ENCODE results near the gene PDZD7. TPM values are rescaled to one million over a fixed set of nuclear protein-coding genes. Genes with fewer than 3 reads are reported as not detected.
"Not testable (repeated sequence)": the region's sequence is repeated elsewhere in the genome, so short reads cannot be mapped to it uniquely, and the experiment has no call there.

The PDZD7 gene
- total and polyA plus RNA-seq, 9 of the 15 experiments (the other 6 are each of a cell fraction or from before 2014, with no cell fraction given) = 0.04 to 0.24 (median 0.08) TPM; not detected in 3

DNA sequence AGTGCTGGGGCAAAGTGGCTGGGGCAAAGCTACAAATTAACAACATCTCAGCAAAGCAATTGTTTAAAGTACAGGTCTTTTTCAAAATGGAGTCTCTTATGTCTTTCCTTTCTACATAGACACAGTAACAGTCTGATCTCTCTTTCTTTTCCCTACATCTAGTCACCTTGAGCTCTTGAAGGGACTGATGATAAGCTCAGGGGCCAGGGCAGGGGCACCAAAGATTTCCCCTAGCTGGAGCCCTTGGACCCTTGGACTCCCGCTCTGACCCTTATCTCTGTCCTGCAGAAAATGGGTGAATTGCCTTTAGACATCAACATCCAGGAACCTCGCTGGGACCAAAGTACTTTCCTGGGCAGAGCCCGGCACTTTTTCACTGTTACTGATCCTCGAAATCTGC is 3.5 kb upstream of the PDZD7 start:
- H3K9me1 ChIP-seq (ENCODE audit: control insufficient read depth, insufficient read depth, low read length); CTCF ChIA-PET (ENCODE audit: low intra/inter-chr PET ratio); H3K36me3 ChIP-seq (ENCODE audit: control insufficient read depth, insufficient read depth, low read length); H3K79me2 ChIP-seq (ENCODE audit: control insufficient read depth, insufficient read depth, low read length); BruUV-seq (replicated peaks); in situ Hi-C loops (cut with MboI); H3K27ac ChIP-seq (ENCODE audit: extremely low read depth, low read depth, low read length); ATAC-seq; H3K27me3 ChIP-seq (ENCODE audit: control insufficient read depth in 2 of 2, insufficient read depth in 2 of 2, low read length in 2 of 2); H2AFZ ChIP-seq (ENCODE audit: low read depth, low read length); H3K4me3 ChIP-seq; H4K20me1 ChIP-seq (replicated peaks; ENCODE audit: control insufficient read depth, insufficient read depth, low read length); H3K9me3 ChIP-seq (replicated peaks; ENCODE audit: control insufficient read depth, insufficient read depth, low read depth, low read length): not testable (repeated sequence)
- Histone ChIP-seq H3K4me1 (replicated peaks in 1 of 2; ENCODE audit: control insufficient read depth in 2 of 2, insufficient read depth in 2 of 2, low read length in 2 of 2) (peaks cover 12 to 43% of the 10 kb centered on the region in 2 experiments; a peak in 4 of 5 replicates), H3K9ac (ENCODE audit: insufficient read depth in 1 of 2, low read depth in 2 of 2, low read length in 2 of 2) (peak overlapping the region in 1 of 2 experiments; percentile 45; a peak in 1 of 4 replicates), H3K4me2 (ENCODE audit: insufficient read depth, low read length) (peak overlapping the region; percentile 32; the same call in 1 of the 2 replicates)
- DNase-seq (ENCODE audit: extremely low read depth in 1 of 4, low spot score in 3 of 4) (peak in 3 of 4 experiments; percentile 21 to 58 (median 53)), FAIRE-seq (peak; percentile 26)
- POLR2A ChIA-PET = interaction anchor here (0.6 to 1.4 kb wide), 3 partner anchors 23 to 1679 kb away, joined by 3 to 5 read pairs (median 3); no protein-coding TSS in a partner anchor
- WGBS (ENCODE audit: insufficient coverage, low coverage, missing lambda C conversion rate) = 0% methylated on average over 4 of the region's 4 CpGs
- intact Hi-C loops (cut with micrococcal nuclease) = loop anchor here (5.0 to 10.0 kb wide), 2 partner anchors 33 to 410 kb away; no protein-coding TSS in a partner anchor
- TF ChIP-seq ARID1B (IDR thresholded peaks at IDR 0.05) = peak; percentile 57; the same call in 1 of the 2 replicates
- peak; percentile 38; the same call in 1 of the 2 replicates for TF ChIP-seq ZBTB7A (IDR thresholded peaks at IDR 0.05; ENCODE audit: borderline replicate concordance, control insufficient read depth, low read depth, low read length)
- TF ChIP-seq HIVEP1 (CRISPR knock-in tag; IDR thresholded peaks at IDR 0.05) = 0 out of 2 replicates have a peak, but pooled peaks have one; percentile 25
- TF ChIP-seq, protein P1, sequence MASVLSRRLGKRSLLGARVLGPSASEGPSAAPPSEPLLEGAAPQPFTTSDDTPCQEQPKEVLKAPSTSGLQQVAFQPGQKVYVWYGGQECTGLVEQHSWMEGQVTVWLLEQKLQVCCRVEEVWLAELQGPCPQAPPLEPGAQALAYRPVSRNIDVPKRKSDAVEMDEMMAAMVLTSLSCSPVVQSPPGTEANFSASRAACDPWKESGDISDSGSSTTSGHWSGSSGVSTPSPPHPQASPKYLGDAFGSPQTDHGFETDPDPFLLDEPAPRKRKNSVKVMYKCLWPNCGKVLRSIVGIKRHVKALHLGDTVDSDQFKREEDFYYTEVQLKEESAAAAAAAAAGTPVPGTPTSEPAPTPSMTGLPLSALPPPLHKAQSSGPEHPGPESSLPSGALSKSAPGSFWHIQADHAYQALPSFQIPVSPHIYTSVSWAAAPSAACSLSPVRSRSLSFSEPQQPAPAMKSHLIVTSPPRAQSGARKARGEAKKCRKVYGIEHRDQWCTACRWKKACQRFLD (CRISPR knock-in tag; IDR thresholded peaks at IDR 0.05) = 0 out of 2 replicates have a peak, but pooled peaks have one; percentile 45
- TF ChIP-seq CBFA2T2 (conservative IDR thresholded peaks at IDR 0.05) = peak; percentile 40
- 0 out of 4 replicates have a peak, but pooled peaks of 1 of the 2 experiments have one; percentile 18 for TF ChIP-seq TEAD1 (CRISPR knock-in tag; IDR thresholded peaks at IDR 0.05)
- TF ChIP-seq CTBP1 (IDR thresholded peaks at IDR 0.05; ENCODE audit: borderline replicate concordance) = peak; percentile 16; the same call in 1 of the 2 replicates
- TF ChIP-seq TCF3 (CRISPR knock-in tag; IDR thresholded peaks at IDR 0.05) = peak; percentile 34; the same call in 1 of the 2 replicates
- TF ChIP-seq PTRF (tag; IDR thresholded peaks at IDR 0.05) = 0 out of 2 replicates have a peak, but pooled peaks have one; percentile 47
- 0 out of 2 replicates have a peak, but pooled peaks have one; percentile 43 for TF ChIP-seq ZNF583 (CRISPR knock-in tag; IDR thresholded peaks at IDR 0.05)
- TF ChIP-seq, protein P2, sequence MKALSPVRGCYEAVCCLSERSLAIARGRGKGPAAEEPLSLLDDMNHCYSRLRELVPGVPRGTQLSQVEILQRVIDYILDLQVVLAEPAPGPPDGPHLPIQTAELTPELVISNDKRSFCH (CRISPR knock-in tag; IDR thresholded peaks at IDR 0.05) = not testable (repeated sequence)
- TF ChIP-seq, protein P2 (tag; IDR thresholded peaks at IDR 0.05) = peak; percentile 47; the same call in 1 of the 2 replicates
- peak; percentile 74 for TF ChIP-seq CBFA2T3 (IDR thresholded peaks at IDR 0.05)
- TF ChIP-seq, protein P3, sequence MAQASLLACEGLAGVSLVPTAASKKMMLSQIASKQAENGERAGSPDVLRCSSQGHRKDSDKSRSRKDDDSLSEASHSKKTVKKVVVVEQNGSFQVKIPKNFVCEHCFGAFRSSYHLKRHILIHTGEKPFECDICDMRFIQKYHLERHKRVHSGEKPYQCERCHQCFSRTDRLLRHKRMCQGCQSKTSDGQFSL (CRISPR knock-in tag; IDR thresholded peaks at IDR 0.05) = not testable (repeated sequence)
- TF ChIP-seq, protein P3 (tag; IDR thresholded peaks at IDR 0.05) = peak in 1 of 2 experiments; percentile 56; a peak in 1 of 4 replicates
- TF ChIP-seq ZNF79 (CRISPR knock-in tag; IDR thresholded peaks at IDR 0.05; ENCODE audit: low read depth) = peak; percentile 54; the same call in 1 of the 2 replicates
- peak; percentile 76; the same call in 1 of the 2 replicates for TF ChIP-seq KLF6 (CRISPR knock-in tag; IDR thresholded peaks at IDR 0.05; ENCODE audit: borderline replicate concordance)
- TF ChIP-seq, protein P4, sequence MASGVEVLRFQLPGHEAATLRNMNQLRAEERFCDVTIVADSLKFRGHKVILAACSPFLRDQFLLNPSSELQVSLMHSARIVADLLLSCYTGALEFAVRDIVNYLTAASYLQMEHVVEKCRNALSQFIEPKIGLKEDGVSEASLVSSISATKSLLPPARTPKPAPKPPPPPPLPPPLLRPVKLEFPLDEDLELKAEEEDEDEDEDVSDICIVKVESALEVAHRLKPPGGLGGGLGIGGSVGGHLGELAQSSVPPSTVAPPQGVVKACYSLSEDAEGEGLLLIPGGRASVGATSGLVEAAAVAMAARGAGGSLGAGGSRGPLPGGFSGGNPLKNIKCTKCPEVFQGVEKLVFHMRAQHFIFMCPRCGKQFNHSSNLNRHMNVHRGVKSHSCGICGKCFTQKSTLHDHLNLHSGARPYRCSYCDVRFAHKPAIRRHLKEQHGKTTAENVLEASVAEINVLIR (CRISPR knock-in tag; IDR thresholded peaks at IDR 0.05) = 0 out of 2 replicates have a peak, but pooled peaks have one; percentile 51
- peak; percentile 68 for TF ChIP-seq DMBX1 (CRISPR knock-in tag; IDR thresholded peaks at IDR 0.05; ENCODE audit: borderline replicate concordance)
